SK-N-SH (cell line): ENCODE data around the gene CATSPERE. TPM values are rescaled to one million over a fixed set of nuclear protein-coding genes. Genes with fewer than 3 reads are reported as not detected.

Experiments used
- CTCF ChIA-PET: fragments of 300-600, 350-600 bp; formaldehyde crosslinking; extraction: SDS; loops from one replicate; lab custom pipeline; 2021; lab: Yijun Ruan, JAX
- POLR2A ChIA-PET: fragments of 350-600 bp; sonication (Branson Sonifier 250); formaldehyde crosslinking; extraction: SDS; loops from one replicate; lab custom pipeline; 2020; ENCODE audit warnings: antibody characterized with exemption, inconsistent platforms; lab: Yijun Ruan, JAX
- DNase-seq: peaks from one replicate; pipeline ENCODE4 v3.0.0; 2012
- H2AFZ ChIP-seq: fragments of 200-600 bp; sonication (generic); 2 replicates; pipeline ENCODE4 v1.8.1; 2016; ENCODE audit warnings: antibody characterized with exemption, mild to moderate bottlenecking, low read depth
- H3F3A ChIP-seq: fragments of 200-600 bp; sonication (generic); replicated peaks from 2 replicates; pipeline ENCODE3; 2016; ENCODE audit warnings: antibody characterized with exemption, mild to moderate bottlenecking; ENCODE audit not compliant: insufficient read depth
- H3K27ac ChIP-seq, 2 experiments: fragments of 200-500 bp in 1 of 2; fragments of 200-600 bp in 1 of 2; sonication (Bioruptor generic) in 1 of 2; sonication (generic), shearing (Covaris generic) in 1 of 2; 2 replicates each; pipeline versions ENCODE4 v1.5.1 to v1.6.1; 2014 to 2016; ENCODE audit warnings: low read depth in 2 of 2, inconsistent platforms in 1 of 2, low read length in 1 of 2, mild to moderate bottlenecking in 1 of 2, mixed read lengths in 1 of 2
- H3K27me3 ChIP-seq: fragments of 200-600 bp; sonication (generic), shearing (Covaris generic); 2 replicates; pipeline ENCODE4 v1.6.1; 2016; ENCODE audit warnings: mixed run types; ENCODE audit not compliant: insufficient read depth
- H3K36me3 ChIP-seq, 2 experiments: fragments of 200-500 bp in 1 of 2; fragments of 200-600 bp in 1 of 2; sonication (Bioruptor generic) in 1 of 2; sonication (generic) in 1 of 2; replicated peaks in 1 of 2; 2 replicates each; pipeline versions ENCODE3 to v1.5.1; 2014 to 2016; ENCODE audit warnings: low read length in 1 of 2, mild to moderate bottlenecking in 1 of 2; ENCODE audit not compliant: insufficient read depth in 2 of 2, control insufficient read depth in 1 of 2
- H3K4me1 ChIP-seq, 2 experiments: fragments of 200-500 bp in 1 of 2; fragments of 200-600 bp in 1 of 2; sonication (Bioruptor generic) in 1 of 2; sonication (generic), shearing (Covaris generic) in 1 of 2; 2 replicates each; pipeline versions ENCODE4 v1.5.1 to v1.6.1; 2014 to 2016; ENCODE audit warnings: low read depth in 1 of 2, low read length in 1 of 2, mixed run types in 1 of 2; ENCODE audit not compliant: insufficient read depth in 2 of 2, control insufficient read depth in 1 of 2
- H3K4me2 ChIP-seq: fragments of 200-600 bp; sonication (generic), shearing (Covaris generic); 2 replicates; pipeline ENCODE4 v1.6.1; 2017; ENCODE audit warnings: mixed run types
- H3K4me3 ChIP-seq, 2 experiments: fragments of 200-500 bp in 1 of 2; fragments of 200-600 bp in 1 of 2; sonication (Bioruptor generic) in 1 of 2; sonication (generic), shearing (Covaris generic) in 1 of 2; 2 replicates each; pipeline versions ENCODE4 v1.5.1 to v1.8.1; 2014 to 2016; ENCODE audit warnings: low read depth in 2 of 2, inconsistent platforms in 1 of 2, low read length in 1 of 2, mild to moderate bottlenecking in 1 of 2, mixed read lengths in 1 of 2, moderate library complexity in 1 of 2
- H3K79me2 ChIP-seq: fragments of 200-600 bp; sonication (generic); 2 replicates; pipeline ENCODE4 v1.8.1; 2017; ENCODE audit warnings: mild to moderate bottlenecking; ENCODE audit not compliant: insufficient read depth
- H3K9ac ChIP-seq: fragments of 200-600 bp; sonication (generic); 2 replicates; pipeline ENCODE4 v1.6.1; 2017; ENCODE audit warnings: mixed run types
- H3K9me2 ChIP-seq: fragments of 200-600 bp; sonication (generic); 2 replicates; pipeline ENCODE4 v1.6.1; 2017; ENCODE audit warnings: mixed run types
- H3K9me3 ChIP-seq: fragments of 200-600 bp; sonication (generic); 2 replicates; pipeline ENCODE4 v1.6.1; 2017; ENCODE audit warnings: mixed run types, mild to moderate bottlenecking, moderate library complexity
- H4K20me1 ChIP-seq: fragments of 200-600 bp; sonication (generic); 2 replicates; pipeline ENCODE4 v1.6.1; 2017; ENCODE audit warnings: mild to moderate bottlenecking, mixed run types; ENCODE audit not compliant: insufficient read depth
- ELF1 ChIP-seq: IDR thresholded peaks from 2 replicates; pipeline ENCODE4 v1.4.0; 2012
- FOXM1 ChIP-seq: IDR thresholded peaks from 2 replicates; pipeline ENCODE4 v1.4.0; 2012; ENCODE audit warnings: low read depth, mild to moderate bottlenecking
- GABPA ChIP-seq: IDR thresholded peaks from 2 replicates; pipeline ENCODE4 v1.4.0; 2012; ENCODE audit warnings: low read depth, mild to moderate bottlenecking
- GATA2 ChIP-seq: sonication (generic); formaldehyde crosslinking; IDR thresholded peaks from 2 replicates; pipeline ENCODE4 v1.5.0; 2020; ENCODE audit warnings: mild to moderate bottlenecking, missing genetic modification reagents
- IRF3 ChIP-seq: fragments of 150-350 bp; IDR thresholded peaks from 2 replicates; pipeline ENCODE4 v1.6.1; 2016; ENCODE audit warnings: mild to moderate bottlenecking, low read depth, low read length
- JUND ChIP-seq: IDR thresholded peaks from 2 replicates; pipeline ENCODE4 v1.4.0; 2012
- MAX ChIP-seq: IDR thresholded peaks from 2 replicates; pipeline ENCODE4 v1.4.0; 2012; ENCODE audit warnings: low read depth
- MEF2A ChIP-seq: IDR thresholded peaks from 2 replicates; pipeline ENCODE4 v1.4.0; 2012; ENCODE audit warnings: low read depth, borderline replicate concordance
- MXI1 ChIP-seq: IDR thresholded peaks from 2 replicates; pipeline ENCODE4 v1.6.1; 2012; ENCODE audit warnings: mild to moderate bottlenecking, low read depth, low read length, improper control_type of control experiment
- PBX3 ChIP-seq: IDR thresholded peaks from 2 replicates; pipeline ENCODE4; 2012
- POLR2AphosphoS5 ChIP-seq: IDR thresholded peaks from 2 replicates; pipeline ENCODE4 v1.6.1; 2012; ENCODE audit warnings: low read depth, low read length
- RAD21 ChIP-seq: IDR thresholded peaks from 2 replicates; pipeline ENCODE4 v1.6.1; 2012; ENCODE audit warnings: mild to moderate bottlenecking, low read length
- REST ChIP-seq: IDR thresholded peaks from 2 replicates; pipeline ENCODE4 v1.6.1; 2012; ENCODE audit warnings: mild to moderate bottlenecking, low read depth, low read length, moderate library complexity
- RFX5 ChIP-seq: IDR thresholded peaks from 2 replicates; pipeline ENCODE4 v1.6.1; 2012; ENCODE audit warnings: mild to moderate bottlenecking, improper control_type of control experiment, low read length
- SMC3 ChIP-seq: IDR thresholded peaks from 2 replicates; pipeline ENCODE4 v1.6.1; 2012; ENCODE audit warnings: low read depth, low read length, improper control_type of control experiment
- TAF1 ChIP-seq: IDR thresholded peaks from 2 replicates; pipeline ENCODE4 v1.6.1; 2012; ENCODE audit warnings: low read depth, mild to moderate bottlenecking, low read length, moderate library complexity, borderline replicate concordance
- TCF12 ChIP-seq: IDR thresholded peaks from 2 replicates; pipeline ENCODE4 v1.4.0; 2012
- USF1 ChIP-seq: IDR thresholded peaks from 2 replicates; pipeline ENCODE4 v1.4.0; 2012; ENCODE audit warnings: low read depth, borderline replicate concordance
- YY1 ChIP-seq: IDR thresholded peaks from 2 replicates; pipeline ENCODE4 v1.4.0; 2012; ENCODE audit warnings: low read depth, mild to moderate bottlenecking
- ZBTB33 ChIP-seq: IDR thresholded peaks from 2 replicates; pipeline ENCODE4 v1.4.0; 2012; ENCODE audit warnings: low read depth, borderline replicate concordance
- WGBS: methylation state at CpG from one replicate; pipeline ENCODE4 v1.1.6; 2017; ENCODE audit warnings: low lambda C conversion rate; 5-methylcytosine and 5-hydroxymethylcytosine counted together
- polyA plus RNA-seq, 3 experiments: library from polyadenylated mRNA; depleted of rRNA; stranded (reverse); fragments of >200 nt; gene quantifications; 2 replicates each; pipeline ENCODE4 v1.2.3, GENCODE V29; 2012

CATSPERE gene
- polyA plus RNA-seq, 1 of the 3 experiments (the other 2 are of a cell fraction): 0.30 TPM

GRCh38 chr1:244645890-244646289 is 184.8 kb downstream of the CATSPERE start:
- H3K79me2 ChIP-seq: no peaks in the 10 kb centered on the region
- H3F3A ChIP-seq: no peaks in the 10 kb centered on the region
- POLR2A ChIA-PET: no interaction called here
- H3K9me2 ChIP-seq: no peaks in the 10 kb centered on the region
- H3K27me3 ChIP-seq: no peaks in the 10 kb centered on the region; the same call in 1 of the 2 replicates
- 54% methylated on average over 6 of the region's 6 CpGs for WGBS
- H3K36me3 ChIP-seq: no peaks in the 10 kb centered on the region
- no peaks in the 10 kb centered on the region for H3K4me1 ChIP-seq
- CTCF ChIA-PET: no interaction called here
- H3K9me3 ChIP-seq: no peaks in the 10 kb centered on the region
- no peak for DNase-seq
- H4K20me1 ChIP-seq: no peaks in the 10 kb centered on the region
- H3K27ac ChIP-seq: no peak overlapping the region
- no peak overlapping the region for H2AFZ ChIP-seq
- no peak overlapping the region for H3K4me3 ChIP-seq
- TF ChIP-seq GABPA: no peak
- TF ChIP-seq PBX3: no peak
- no peak for TF ChIP-seq TCF12
- TF ChIP-seq IRF3: no peak
- no peak for TF ChIP-seq TAF1
- TF ChIP-seq REST: no peak
- no peak for TF ChIP-seq FOXM1
- TF ChIP-seq ZBTB33: no peak
- no peak for TF ChIP-seq MAX
- TF ChIP-seq JUND: no peak
- no peak for TF ChIP-seq RAD21
- TF ChIP-seq POLR2AphosphoS5: no peak
- no peak for TF ChIP-seq SMC3
- TF ChIP-seq GATA2: no peak
- TF ChIP-seq MXI1: no peak
- TF ChIP-seq MEF2A: no peak
- TF ChIP-seq ELF1: no peak
- no peak for TF ChIP-seq RFX5
- no peak for TF ChIP-seq USF1
- no peak for TF ChIP-seq YY1
- H3K4me2 ChIP-seq: no peak overlapping the region
- H3K9ac ChIP-seq: no peak overlapping the region
